Kidney epithelial cell (primary cell): ENCODE data around the gene TMEM8B. TPM values are rescaled to one million over a fixed set of nuclear protein-coding genes. Genes with fewer than 3 reads are reported as not detected.

ENCODE experiments used
- DNase-seq: peaks from one replicate; pipeline ENCODE4 v3.0.0-alpha.2; 2010; ENCODE audit warnings: low read depth
- H3K27me3 ChIP-seq: 2 replicates; pipeline ENCODE4 v1.6.0; 2011; ENCODE audit warnings: low read length; ENCODE audit not compliant: control insufficient read depth, insufficient read depth
- H3K36me3 ChIP-seq: 2 replicates; pipeline ENCODE4 v1.5.1; 2011; ENCODE audit warnings: low read length; ENCODE audit not compliant: control insufficient read depth, insufficient read depth
- H3K4me3 ChIP-seq: 2 replicates; pipeline ENCODE4 v1.5.1; 2011; ENCODE audit warnings: low read depth, mild to moderate bottlenecking, control low read depth, low read length
- CTCF ChIP-seq: IDR thresholded peaks from 2 replicates; pipeline ENCODE4 v1.5.1; 2011; ENCODE audit warnings: mild to moderate bottlenecking, moderate library complexity, low read length, control low read depth, inconsistent platforms; ENCODE audit not compliant: insufficient read depth, poor library complexity, severe bottlenecking
- total RNA-seq: library from RNA; depleted of rRNA; stranded (reverse); fragments of >200 nt; gene quantifications from 2 replicates; pipeline ENCODE4 v1.2.3, GENCODE V29; 2015

TMEM8B gene
- total RNA-seq, 1 donor from 2014 or later = 5.9 TPM

GRCh38 chr9:35845824-35846771 is 17.1 kb downstream of the TMEM8B start:
- no peak overlapping the region for H3K4me3 ChIP-seq
- no peak for DNase-seq
- no peak for TF ChIP-seq CTCF

DNA sequence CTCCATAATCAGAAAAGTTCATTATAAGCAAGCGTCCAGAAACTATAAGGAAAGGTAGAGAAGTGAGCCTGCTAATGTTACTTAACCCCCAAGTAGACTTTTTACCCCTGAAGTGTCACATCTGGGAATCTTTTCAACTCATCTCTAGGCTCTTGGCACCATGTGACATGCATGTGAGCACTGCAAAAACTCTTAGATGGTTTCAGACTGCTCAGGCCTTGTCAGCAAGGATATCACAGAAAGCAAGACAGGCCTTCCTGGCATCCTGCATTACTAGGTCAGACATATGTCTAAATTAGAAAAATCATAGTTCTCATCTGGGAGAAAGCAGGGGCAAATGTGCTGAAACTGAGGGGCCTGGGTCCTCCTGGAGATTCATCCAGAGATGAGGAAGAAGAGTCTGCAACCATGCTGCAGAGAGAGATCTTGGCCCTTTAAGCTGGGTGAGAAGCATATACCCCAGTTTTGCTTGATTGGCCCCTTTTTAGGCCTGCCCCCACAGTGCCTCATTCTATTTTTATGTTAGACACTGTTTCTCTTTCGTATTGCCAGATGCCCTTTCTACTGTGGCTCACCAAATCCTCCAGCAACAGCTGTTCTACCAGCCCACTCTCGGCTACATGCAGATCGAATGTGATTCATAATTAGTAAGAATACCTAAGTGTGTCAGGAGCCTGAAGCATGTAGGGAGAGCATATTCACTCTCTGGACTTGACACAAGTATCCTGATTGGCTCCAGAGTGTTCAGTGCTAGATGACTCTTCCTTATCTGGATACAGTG is 19.0 kb downstream of the TMEM8B start:
- H3K36me3 ChIP-seq = peaks cover 2% of the 10 kb centered on the region
- DNase-seq = peak; percentile 44
- H3K4me3 ChIP-seq = no peak overlapping the region
- no peak for TF ChIP-seq CTCF
- no peaks in the 10 kb centered on the region for H3K27me3 ChIP-seq

More at GRCh38 chr9:35845824-35846771, 17.1 kb downstream of the TMEM8B start:
- Histone ChIP-seq H3K36me3 (peaks cover 2% of the 10 kb centered on the region), H3K27me3 (no peaks in the 10 kb centered on the region)

DNA sequence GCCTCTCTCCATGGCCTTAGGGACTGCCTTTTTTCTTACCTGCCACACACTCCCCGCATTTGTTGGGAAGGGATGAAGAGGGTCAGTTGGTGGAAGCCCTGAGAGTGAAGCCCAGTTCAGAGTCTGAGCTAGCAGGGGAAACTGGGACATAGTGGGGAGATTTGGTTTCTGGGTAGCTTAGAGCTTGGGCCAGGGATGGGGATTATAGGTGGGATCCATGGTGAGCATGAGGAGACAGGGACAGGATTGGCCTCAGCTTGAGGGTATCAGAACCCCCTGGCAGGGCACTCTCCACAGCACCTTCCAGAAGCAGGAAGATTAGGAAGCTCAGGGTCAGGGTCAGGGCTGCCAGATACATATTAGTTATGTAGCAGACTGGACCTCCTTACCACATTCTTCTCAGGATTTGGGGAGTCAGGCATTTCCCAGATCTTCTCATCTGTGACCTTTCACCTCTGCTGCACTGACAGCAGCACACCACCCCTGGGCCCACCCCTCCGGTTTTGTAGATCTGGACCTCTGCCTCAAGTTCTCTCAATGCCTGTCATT is 23.3 kb downstream of the TMEM8B start:
- TF ChIP-seq CTCF = no peak
- H3K27me3 ChIP-seq = peaks cover 4% of the 10 kb centered on the region
- no peaks in the 10 kb centered on the region for H3K36me3 ChIP-seq
- no peak for DNase-seq
- H3K4me3 ChIP-seq = no peak overlapping the region

DNA sequence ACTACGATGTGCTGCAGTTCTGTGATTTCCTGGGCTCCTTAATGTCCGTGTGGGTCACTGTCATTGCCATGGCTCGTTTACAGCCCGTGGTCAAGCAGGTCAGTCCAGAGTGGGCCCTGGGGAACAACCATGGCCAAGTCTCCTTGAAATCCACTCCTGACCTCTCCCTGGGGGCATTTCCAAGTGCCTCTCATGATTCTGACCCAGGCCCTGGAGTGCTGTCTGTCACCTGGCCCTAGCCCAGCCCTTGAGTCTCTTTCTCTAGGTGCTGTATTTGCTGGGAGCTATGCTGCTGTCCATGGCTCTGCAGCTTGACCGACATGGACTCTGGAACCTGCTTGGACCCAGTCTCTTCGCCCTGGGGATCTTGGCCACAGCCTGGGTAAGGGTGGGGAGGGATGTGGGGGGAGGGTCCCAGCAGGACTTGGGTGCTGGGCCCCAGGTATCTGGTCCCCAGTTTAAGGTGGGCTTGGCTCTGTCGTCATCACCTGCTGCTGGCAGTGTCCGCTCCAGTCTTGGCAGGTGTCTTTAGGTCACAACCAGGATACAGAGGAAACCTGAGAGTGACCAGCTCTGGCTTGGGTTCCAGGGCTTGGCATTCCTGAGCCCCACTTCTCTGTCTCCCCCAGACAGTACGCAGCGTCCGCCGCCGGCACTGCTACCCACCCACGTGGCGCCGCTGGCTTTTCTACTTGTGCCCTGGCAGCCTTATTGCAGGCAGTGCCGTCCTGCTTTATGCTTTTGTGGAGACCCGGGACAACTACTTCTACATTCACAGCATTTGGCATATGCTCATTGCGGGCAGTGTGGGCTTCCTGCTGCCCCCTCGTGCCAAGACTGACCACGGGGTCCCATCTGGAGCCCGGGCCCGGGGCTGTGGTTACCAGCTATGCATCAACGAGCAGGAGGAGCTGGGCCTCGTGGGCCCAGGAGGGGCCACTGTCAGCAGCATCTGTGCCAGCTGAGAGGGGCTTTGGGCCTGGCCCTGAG is 24.1 kb downstream of the TMEM8B start:
- H3K36me3 ChIP-seq = no peaks in the 10 kb centered on the region
- TF ChIP-seq CTCF = no peak
- DNase-seq = no peak
- H3K4me3 ChIP-seq = no peak overlapping the region
- H3K27me3 ChIP-seq = peaks cover 4% of the 10 kb centered on the region

GRCh38 chr9:35854091-35854762 is 25.2 kb downstream of the TMEM8B start:
- no peak for TF ChIP-seq CTCF
- Histone ChIP-seq H3K36me3 (no peaks in the 10 kb centered on the region), H3K27me3 (peaks cover 5% of the 10 kb centered on the region), H3K4me3 (no peak overlapping the region)
- no peak for DNase-seq
